Fibroblast of lung (primary cell): ENCODE results near the gene OR6S1. TPM values are rescaled to one million over a fixed set of nuclear protein-coding genes. Genes with fewer than 3 reads are reported as not detected.
A peak's percentile ranks its signal among the peaks of the same experiment; 100 is the strongest.

Source experiments
- DNase-seq, 2 donors: peaks; one replicate each; pipeline versions ENCODE4 v3.0.0 to v3.0.0-alpha.2; 2010; ENCODE audit warnings: low read depth in 2 of 2
- H2AFZ ChIP-seq: 2 replicates; pipeline ENCODE4 v1.5.1; 2012; ENCODE audit warnings: low read length, control low read depth, inconsistent platforms
- H3K27ac ChIP-seq: 2 replicates; pipeline ENCODE4 v1.5.1; 2011; ENCODE audit warnings: low read length, control low read depth; ENCODE audit not compliant: insufficient read depth
- H3K27me3 ChIP-seq: 2 replicates; pipeline ENCODE4 v1.5.1; 2011; ENCODE audit warnings: mild to moderate bottlenecking, low read length; ENCODE audit not compliant: control insufficient read depth, insufficient read depth
- H3K36me3 ChIP-seq: 2 replicates; pipeline ENCODE4 v1.5.1; 2011; ENCODE audit warnings: low read length; ENCODE audit not compliant: control insufficient read depth, insufficient read depth
- H3K4me1 ChIP-seq: 2 replicates; pipeline ENCODE4 v1.5.1; 2011; ENCODE audit warnings: low read length; ENCODE audit not compliant: control insufficient read depth, insufficient read depth; ENCODE audit errors: extremely low read depth
- H3K4me2 ChIP-seq: 2 replicates; pipeline ENCODE4 v1.5.1; 2011; ENCODE audit warnings: low read length, control low read depth; ENCODE audit not compliant: insufficient read depth; ENCODE audit errors: extremely low read depth
- H3K4me3 ChIP-seq, 4 experiments: fragments of 200-600 bp in 1 of 4; sonication (generic) in 1 of 4; replicated peaks in 1 of 4; 2 replicates each; pipeline ENCODE4 v1.5.1; 2011 to 2016; ENCODE audit warnings: low read length in 4 of 4, low read depth in 3 of 4, mild to moderate bottlenecking in 3 of 4, control low read depth in 2 of 4, inconsistent platforms in 1 of 4, mixed read lengths in 1 of 4; ENCODE audit not compliant: insufficient read depth in 1 of 4; ENCODE audit errors: control extremely low read depth in 1 of 4
- H3K79me2 ChIP-seq: 2 replicates; pipeline ENCODE4 v1.5.1; 2012; ENCODE audit warnings: mild to moderate bottlenecking, low read length, inconsistent platforms; ENCODE audit not compliant: control insufficient read depth, insufficient read depth
- H3K9ac ChIP-seq: 2 replicates; pipeline ENCODE4 v1.5.1; 2011; ENCODE audit warnings: mild to moderate bottlenecking, low read length, control low read depth; ENCODE audit not compliant: insufficient read depth
- H3K9me3 ChIP-seq: 2 replicates; pipeline ENCODE4 v1.5.1; 2012; ENCODE audit warnings: low read depth, low read length; ENCODE audit not compliant: control insufficient read depth, insufficient read depth
- H4K20me1 ChIP-seq: 2 replicates; pipeline ENCODE4 v1.5.1; 2011; ENCODE audit warnings: low read length; ENCODE audit not compliant: control insufficient read depth, insufficient read depth; ENCODE audit errors: extremely low read depth
- CTCF ChIP-seq, 2 donors: IDR thresholded peaks in 1 of 2; conservative IDR thresholded peaks in 1 of 2; 1 replicate in 1 of 2; 2 replicates in 1 of 2; pipeline ENCODE4 v1.5.1; 2011 to 2012; ENCODE audit warnings: low read length in 2 of 2, control low read depth in 1 of 2, inconsistent platforms in 1 of 2, low read depth in 1 of 2, mild to moderate bottlenecking in 1 of 2
- EZH2 ChIP-seq: IDR thresholded peaks from 2 replicates; pipeline ENCODE4 v1.5.1; 2012; ENCODE audit warnings: low read length, control low read depth, mild to moderate bottlenecking; ENCODE audit errors: missing control alignments
- polyA plus RNA-seq, 2 donors: library from polyadenylated mRNA; depleted of rRNA in 1 of 2; stranded (reverse) in 1 of 2; unstranded in 1 of 2; fragments of >200 nt; gene quantifications; 2 replicates each; pipeline ENCODE4 v1.2.1, GENCODE V29; 2011 to 2012; ENCODE audit warnings: missing spikeins in 1 of 2
- total RNA-seq: library from RNA; depleted of rRNA; stranded (reverse); fragments of >200 nt; gene quantifications from 2 replicates; pipeline ENCODE4 v1.2.1, GENCODE V29; 2014

Gene OR6S1
- total and polyA plus RNA-seq, 2 donors (not counting 1 experiment from before 2014, with no cell fraction given): not detected

GRCh38 chr14:20614038-20614840 lies 27.3 kb downstream of the OR6S1 start:
- H3K9ac ChIP-seq: no peak overlapping the region
- no peak overlapping the region for H3K27ac ChIP-seq
- H3K9me3 ChIP-seq: no peaks in the 10 kb centered on the region
- TF ChIP-seq EZH2 (no peak), CTCF (conservative IDR thresholded peaks at IDR 0.05 in 1 of 2, IDR thresholded peaks at IDR 0.05 in 1 of 2; ENCODE audit: low read depth in 1 of 2, low read length in 2 of 2) (no peak)
- no peaks in the 10 kb centered on the region for H3K4me1 ChIP-seq
- H3K4me3 ChIP-seq: peak overlapping the region; percentile 30 to 73 (median 63)
- no peaks in the 10 kb centered on the region for H4K20me1 ChIP-seq
- H3K79me2 ChIP-seq: no peaks in the 10 kb centered on the region
- H3K4me2 ChIP-seq: peak overlapping the region; percentile 77
- peak in 1 of 2 donors; percentile 26 for DNase-seq
- peak overlapping the region; percentile 57 for H2AFZ ChIP-seq
- no peaks in the 10 kb centered on the region for H3K27me3 ChIP-seq
- no peaks in the 10 kb centered on the region for H3K36me3 ChIP-seq

- Histone ChIP-seq H3K79me2 (no peaks in the 10 kb centered on the region), H4K20me1 (no peaks in the 10 kb centered on the region), H3K27me3 (no peaks in the 10 kb centered on the region), H3K4me1 (no peaks in the 10 kb centered on the region), H3K4me2 (peak overlapping the region; percentile 77), H3K27ac (no peak overlapping the region), H3K9ac (no peak overlapping the region), H3K4me3 (peak overlapping the region; percentile 30 to 73 (median 63)), H3K9me3 (no peaks in the 10 kb centered on the region), H2AFZ (peak overlapping the region; percentile 57), H3K36me3 (no peaks in the 10 kb centered on the region)
- no peak for TF ChIP-seq EZH2
- TF ChIP-seq CTCF (conservative IDR thresholded peaks at IDR 0.05 in 1 of 2, IDR thresholded peaks at IDR 0.05 in 1 of 2; ENCODE audit: low read depth in 1 of 2, low read length in 2 of 2): peak; percentile 68 to 74
- DNase-seq: peak; percentile 97 to 98
Observed at GRCh38 chr14:20613094-20614037, 28.1 kb downstream of the OR6S1 start.

DNA sequence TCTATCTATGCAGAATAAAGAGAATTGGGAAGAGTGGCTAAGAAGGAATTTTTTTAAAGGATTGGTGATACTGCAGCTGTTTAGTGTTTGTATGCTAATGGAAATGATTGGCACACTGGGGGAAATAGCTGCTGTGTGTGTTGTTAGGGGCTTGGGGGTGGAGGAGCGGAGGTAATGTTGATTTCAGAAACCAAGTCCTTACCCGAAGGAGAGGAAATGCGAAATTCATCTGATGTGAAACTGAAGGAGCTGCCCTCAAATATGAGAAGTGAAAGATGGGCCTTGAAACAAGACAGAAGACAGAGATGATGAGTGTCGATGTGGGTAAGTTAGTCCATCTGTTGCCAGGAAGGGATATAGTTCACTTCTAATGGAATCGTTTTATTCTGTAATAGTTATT lies 29.1 kb downstream of the OR6S1 start:
- no peak for TF ChIP-seq CTCF (conservative IDR thresholded peaks at IDR 0.05 in 1 of 2, IDR thresholded peaks at IDR 0.05 in 1 of 2; ENCODE audit: low read depth in 1 of 2, low read length in 2 of 2)
- TF ChIP-seq EZH2: no peak
- DNase-seq: no peak
- Histone ChIP-seq H3K4me1 (no peaks in the 10 kb centered on the region), H3K79me2 (no peaks in the 10 kb centered on the region), H3K36me3 (no peaks in the 10 kb centered on the region), H3K4me2 (no peak overlapping the region), H4K20me1 (no peaks in the 10 kb centered on the region), H3K9ac (no peak overlapping the region), H3K27me3 (no peaks in the 10 kb centered on the region), H3K4me3 (no peak overlapping the region), H3K9me3 (no peaks in the 10 kb centered on the region), H3K27ac (no peak overlapping the region), H2AFZ (no peak overlapping the region)
